ENCODE results near the gene SFXN3. TPM values are rescaled to one million over a fixed set of nuclear protein-coding genes. Genes with fewer than 3 reads are reported as not detected.

Gene SFXN3
- polyA plus RNA-seq, 1 experiment: 125 TPM

DNA sequence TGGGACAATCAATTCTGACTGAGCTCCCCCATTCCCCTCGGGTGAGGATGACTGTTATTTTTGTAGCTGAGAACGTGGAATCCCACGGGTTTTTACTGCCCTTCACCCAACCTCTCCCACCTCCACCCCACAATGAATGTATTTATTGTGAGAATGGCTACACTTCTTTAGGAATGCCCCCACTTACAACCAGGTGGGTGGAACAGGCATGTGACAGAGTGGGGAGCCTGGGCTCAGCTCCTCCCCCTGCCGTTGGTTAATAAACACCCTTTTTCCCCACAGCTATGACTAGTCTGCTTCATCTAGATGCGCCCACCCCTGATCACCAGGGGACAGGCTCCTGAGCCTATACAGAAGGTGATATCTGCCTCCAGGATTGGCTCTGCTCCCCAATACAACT lies 45.7 kb upstream of the SFXN3 start:
- ChIA-PET CTCF (interaction anchor here (0.8 to 21.8 kb wide), 6 partner anchors 9 to 31 kb away, joined by 3 to 479 read pairs (median 3); partner anchors contain the start of gene SEMA4G), POLR2A (no interaction called here)
- Histone ChIP-seq H3K27me3 (ENCODE audit: control insufficient read depth, insufficient read depth, low read length) (no peaks in the 10 kb centered on the region), H3K4me3 (ENCODE audit: low read depth, low read length) (no peak overlapping the region), H3K36me3 (ENCODE audit: control insufficient read depth, insufficient read depth, low read length) (peaks cover 17% of the 10 kb centered on the region)
- TF ChIP-seq, protein P1, sequence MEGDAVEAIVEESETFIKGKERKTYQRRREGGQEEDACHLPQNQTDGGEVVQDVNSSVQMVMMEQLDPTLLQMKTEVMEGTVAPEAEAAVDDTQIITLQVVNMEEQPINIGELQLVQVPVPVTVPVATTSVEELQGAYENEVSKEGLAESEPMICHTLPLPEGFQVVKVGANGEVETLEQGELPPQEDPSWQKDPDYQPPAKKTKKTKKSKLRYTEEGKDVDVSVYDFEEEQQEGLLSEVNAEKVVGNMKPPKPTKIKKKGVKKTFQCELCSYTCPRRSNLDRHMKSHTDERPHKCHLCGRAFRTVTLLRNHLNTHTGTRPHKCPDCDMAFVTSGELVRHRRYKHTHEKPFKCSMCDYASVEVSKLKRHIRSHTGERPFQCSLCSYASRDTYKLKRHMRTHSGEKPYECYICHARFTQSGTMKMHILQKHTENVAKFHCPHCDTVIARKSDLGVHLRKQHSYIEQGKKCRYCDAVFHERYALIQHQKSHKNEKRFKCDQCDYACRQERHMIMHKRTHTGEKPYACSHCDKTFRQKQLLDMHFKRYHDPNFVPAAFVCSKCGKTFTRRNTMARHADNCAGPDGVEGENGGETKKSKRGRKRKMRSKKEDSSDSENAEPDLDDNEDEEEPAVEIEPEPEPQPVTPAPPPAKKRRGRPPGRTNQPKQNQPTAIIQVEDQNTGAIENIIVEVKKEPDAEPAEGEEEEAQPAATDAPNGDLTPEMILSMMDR (IDR thresholded peaks at IDR 0.05; ENCODE audit: insufficient read depth, low read depth, low read length): no peak
- no peak for DNase-seq (ENCODE audit: low read depth)

DNA sequence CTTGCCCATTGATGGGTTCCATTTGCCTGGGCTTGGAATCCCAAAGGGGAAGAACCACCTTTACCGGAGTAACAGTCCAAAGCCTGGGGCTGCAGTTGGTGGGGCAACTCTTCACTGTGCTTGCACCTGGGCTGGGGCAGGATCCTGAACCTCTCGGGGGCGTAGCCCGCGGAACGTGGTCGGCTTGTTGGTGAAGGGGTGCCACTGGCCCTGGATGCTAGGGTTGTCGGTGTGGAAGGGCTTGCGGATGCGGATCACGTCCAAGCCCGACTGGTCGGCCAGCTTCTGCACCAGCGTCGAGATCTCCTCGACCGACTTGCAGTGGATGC lies 44.4 kb upstream of the SFXN3 start:
- TF ChIP-seq, protein P1 (IDR thresholded peaks at IDR 0.05; ENCODE audit: insufficient read depth, low read depth, low read length): no peak
- Histone ChIP-seq H3K4me3 (ENCODE audit: low read depth, low read length) (peak overlapping the region; percentile 95), H3K27me3 (ENCODE audit: control insufficient read depth, insufficient read depth, low read length) (no peaks in the 10 kb centered on the region), H3K36me3 (ENCODE audit: control insufficient read depth, insufficient read depth, low read length) (peaks cover 17% of the 10 kb centered on the region)
- POLR2A ChIA-PET: no interaction called here
- CTCF ChIA-PET: interaction anchor here (0.8 to 21.8 kb wide), 5 partner anchors 11 to 424 kb away, joined by 3 to 479 read pairs (median 5); partner anchors contain the start of gene SEMA4G
- no peak for DNase-seq (ENCODE audit: low read depth)

DNA sequence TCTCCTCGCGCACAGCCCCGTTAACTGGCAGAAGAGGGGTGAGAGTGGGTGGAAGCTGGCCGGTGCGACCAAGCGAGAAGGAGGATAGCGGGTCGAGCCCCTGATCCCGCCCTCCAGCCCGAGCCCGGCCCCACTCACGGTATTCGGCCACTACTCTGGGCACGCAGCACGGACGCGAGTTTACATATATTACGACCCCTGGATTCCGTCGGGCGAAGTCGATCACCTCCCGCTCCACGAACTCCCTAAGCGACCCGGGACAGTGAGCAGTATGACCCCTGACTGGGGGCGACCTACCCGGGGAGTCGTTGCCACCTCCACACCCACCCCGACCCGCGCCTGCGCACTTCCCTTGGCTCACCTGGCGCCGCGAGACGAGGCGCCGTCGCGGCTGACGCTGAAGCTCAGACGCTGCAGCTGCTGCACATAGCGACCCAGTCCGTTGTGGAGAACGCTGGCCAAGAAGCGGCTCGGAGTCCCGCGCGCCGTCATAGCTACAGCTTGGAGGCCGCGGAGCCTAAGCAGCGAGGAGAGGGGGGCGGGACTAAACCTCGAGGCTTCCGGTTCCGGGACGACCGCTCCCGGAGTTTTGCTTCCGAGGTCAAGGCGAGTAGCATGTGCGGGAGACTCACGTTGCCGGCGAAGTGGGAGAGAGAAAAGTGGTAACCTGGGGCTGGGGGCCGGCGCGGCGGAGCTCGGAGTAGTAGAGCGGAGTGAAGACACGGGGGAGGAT lies 43.9 kb upstream of the SFXN3 start, which contains the start of the genes MRPL43 and TWNK:
Gene MRPL43, minus strand, starts transcription at position 546 of the 733 bp plus-strand sequence. Its CDS starts 54 bp downstream, at position 492.
Gene TWNK, plus strand, starts transcription at position 592 of the 733 bp plus-strand sequence. CDS start 668 bp downstream, outside the sequence.
- ChIA-PET CTCF (interaction anchor here (0.8 to 21.8 kb wide), 4 partner anchors 10 to 424 kb away, joined by 3 to 479 read pairs (median 8); no protein-coding TSS in a partner anchor), POLR2A (no interaction called here)
- no peak for DNase-seq (ENCODE audit: low read depth)
- peak within 1 kb of the TSS; percentile 95 for H3K4me3 ChIP-seq (ENCODE audit: low read depth, low read length)
- TF ChIP-seq, protein P1 (IDR thresholded peaks at IDR 0.05; ENCODE audit: insufficient read depth, low read depth, low read length): no peak
- no peaks in the 10 kb centered on the region for H3K27me3 ChIP-seq (ENCODE audit: control insufficient read depth, insufficient read depth, low read length)
- peaks cover 17% of the 10 kb centered on the region for H3K36me3 ChIP-seq (ENCODE audit: control insufficient read depth, insufficient read depth, low read length)

DNA sequence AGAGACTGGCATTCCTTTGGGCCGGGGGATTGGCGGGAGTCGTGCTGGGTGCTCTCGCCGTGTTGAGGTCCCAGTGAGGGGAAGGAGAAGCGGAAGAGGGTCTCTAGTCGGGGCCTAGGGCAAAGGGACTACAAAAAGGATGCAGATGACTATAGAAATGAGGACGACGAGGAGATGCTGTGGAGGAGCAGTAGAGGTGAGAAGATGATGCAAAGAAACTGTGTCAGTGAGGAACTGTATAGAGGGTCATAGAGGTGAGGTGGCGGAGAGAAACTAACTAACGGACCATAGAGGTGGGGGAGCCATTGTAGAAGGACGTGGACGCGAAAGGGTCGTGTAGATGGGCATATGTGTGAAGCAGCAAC lies 43.4 kb upstream of the SFXN3 start:
- peaks cover 19% of the 10 kb centered on the region for H3K36me3 ChIP-seq (ENCODE audit: control insufficient read depth, insufficient read depth, low read length)
- ChIA-PET CTCF (interaction anchor here (1.9 to 21.8 kb wide), 2 partner anchors 10 to 29 kb away, joined by 10 to 479 read pairs; no protein-coding TSS in a partner anchor), POLR2A (no interaction called here)
- DNase-seq (ENCODE audit: low read depth): no peak
- no peaks in the 10 kb centered on the region for H3K27me3 ChIP-seq (ENCODE audit: control insufficient read depth, insufficient read depth, low read length)
- TF ChIP-seq, protein P1 (IDR thresholded peaks at IDR 0.05; ENCODE audit: insufficient read depth, low read depth, low read length): no peak
- peak overlapping the region; percentile 95 for H3K4me3 ChIP-seq (ENCODE audit: low read depth, low read length)

DNA sequence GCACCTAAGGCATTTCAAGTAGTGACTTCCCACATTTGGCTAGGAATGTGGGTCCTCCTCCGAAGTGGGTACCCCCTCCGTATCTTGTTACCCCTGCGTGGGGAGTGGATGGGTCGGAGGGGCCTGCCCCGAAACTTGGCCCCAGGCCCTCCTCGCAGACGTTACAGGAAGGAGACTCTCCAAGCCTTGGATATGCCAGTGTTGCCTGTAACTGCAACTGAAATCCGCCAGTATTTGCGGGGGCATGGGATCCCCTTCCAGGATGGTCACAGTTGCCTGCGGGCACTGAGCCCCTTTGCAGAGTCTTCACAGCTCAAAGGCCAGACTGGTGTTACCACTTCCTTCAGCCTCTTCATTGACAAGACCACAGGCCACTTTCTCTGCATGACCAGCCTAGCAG lies 42.9 kb upstream of the SFXN3 start:
- TF ChIP-seq, protein P1 (IDR thresholded peaks at IDR 0.05; ENCODE audit: insufficient read depth, low read depth, low read length): no peak
- DNase-seq (ENCODE audit: low read depth): no peak
- ChIA-PET CTCF (interaction anchor here (1.8 to 21.8 kb wide), 3 partner anchors 10 to 29 kb away, joined by 15 to 479 read pairs (median 237); partner anchors contain the start of gene LZTS2), POLR2A (no interaction called here)
- Histone ChIP-seq H3K27me3 (ENCODE audit: control insufficient read depth, insufficient read depth, low read length) (no peaks in the 10 kb centered on the region), H3K36me3 (ENCODE audit: control insufficient read depth, insufficient read depth, low read length) (peaks cover 19% of the 10 kb centered on the region), H3K4me3 (ENCODE audit: low read depth, low read length) (peak overlapping the region; percentile 95)

Data from BJ (cell line).